ENCODE measurements around the gene XIRP2. TPM values are rescaled to one million over a fixed set of nuclear protein-coding genes. Genes with fewer than 3 reads are reported as not detected.

The XIRP2 gene
- total and polyA plus RNA-seq, 4 donors: under 0.01 to 0.14 (median 0.01) TPM; not detected in 1

DNA sequence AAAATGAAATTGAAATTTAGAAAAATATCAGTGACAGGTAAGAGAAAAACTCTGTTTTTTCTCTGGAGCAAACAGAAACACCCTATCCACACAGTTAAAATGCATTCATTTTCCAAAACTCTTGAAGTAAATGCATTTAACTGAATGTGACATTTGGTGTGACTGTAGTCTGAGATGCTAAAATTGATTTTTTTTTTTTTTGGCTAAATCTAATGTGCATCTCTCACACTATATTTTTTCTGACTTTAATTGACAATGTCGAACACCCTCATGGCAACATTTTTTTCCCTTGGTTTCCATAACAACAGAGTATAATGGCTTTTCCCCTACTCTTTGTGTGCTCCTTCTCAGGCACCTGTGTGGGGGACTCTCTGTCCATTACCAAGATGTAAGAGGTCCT is 366.4 kb downstream of the XIRP2 start:
- Histone ChIP-seq H3K9me3 (ENCODE audit: control insufficient read depth in 4 of 4, low read length in 3 of 4) (no peaks in the 10 kb centered on the region), H3K27ac (ENCODE audit: low read depth in 1 of 2, low read length in 2 of 2) (no peak overlapping the region), H3K27me3 (ENCODE audit: control insufficient read depth in 4 of 4, insufficient read depth in 4 of 4, low read length in 3 of 4) (no peaks in the 10 kb centered on the region), H3K9ac (ENCODE audit: low read depth in 1 of 2, low read length in 2 of 2) (no peak overlapping the region), H3K36me3 (ENCODE audit: control insufficient read depth in 4 of 4, insufficient read depth in 3 of 4, low read depth in 1 of 4, low read length in 3 of 4) (no peaks in the 10 kb centered on the region), H3K4me1 (ENCODE audit: control insufficient read depth in 4 of 4, insufficient read depth in 4 of 4, low read length in 3 of 4) (no peaks in the 10 kb centered on the region), H3K4me3 (ENCODE audit: low read depth in 1 of 3, low read length in 3 of 3) (no peak overlapping the region)
- WGBS: 68% methylated on average over 1 of the region's 1 CpG
- TF ChIP-seq, protein P1, sequence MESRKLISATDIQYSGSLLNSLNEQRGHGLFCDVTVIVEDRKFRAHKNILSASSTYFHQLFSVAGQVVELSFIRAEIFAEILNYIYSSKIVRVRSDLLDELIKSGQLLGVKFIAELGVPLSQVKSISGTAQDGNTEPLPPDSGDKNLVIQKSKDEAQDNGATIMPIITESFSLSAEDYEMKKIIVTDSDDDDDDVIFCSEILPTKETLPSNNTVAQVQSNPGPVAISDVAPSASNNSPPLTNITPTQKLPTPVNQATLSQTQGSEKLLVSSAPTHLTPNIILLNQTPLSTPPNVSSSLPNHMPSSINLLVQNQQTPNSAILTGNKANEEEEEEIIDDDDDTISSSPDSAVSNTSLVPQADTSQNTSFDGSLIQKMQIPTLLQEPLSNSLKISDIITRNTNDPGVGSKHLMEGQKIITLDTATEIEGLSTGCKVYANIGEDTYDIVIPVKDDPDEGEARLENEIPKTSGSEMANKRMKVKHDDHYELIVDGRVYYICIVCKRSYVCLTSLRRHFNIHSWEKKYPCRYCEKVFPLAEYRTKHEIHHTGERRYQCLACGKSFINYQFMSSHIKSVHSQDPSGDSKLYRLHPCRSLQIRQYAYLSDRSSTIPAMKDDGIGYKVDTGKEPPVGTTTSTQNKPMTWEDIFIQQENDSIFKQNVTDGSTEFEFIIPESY (IDR thresholded peaks at IDR 0.05): no peak
- TF ChIP-seq GABPA (IDR thresholded peaks at IDR 0.05 in 1 of 2, conservative IDR thresholded peaks at IDR 0.05 in 1 of 2): no peak
- TF ChIP-seq, protein P2, sequence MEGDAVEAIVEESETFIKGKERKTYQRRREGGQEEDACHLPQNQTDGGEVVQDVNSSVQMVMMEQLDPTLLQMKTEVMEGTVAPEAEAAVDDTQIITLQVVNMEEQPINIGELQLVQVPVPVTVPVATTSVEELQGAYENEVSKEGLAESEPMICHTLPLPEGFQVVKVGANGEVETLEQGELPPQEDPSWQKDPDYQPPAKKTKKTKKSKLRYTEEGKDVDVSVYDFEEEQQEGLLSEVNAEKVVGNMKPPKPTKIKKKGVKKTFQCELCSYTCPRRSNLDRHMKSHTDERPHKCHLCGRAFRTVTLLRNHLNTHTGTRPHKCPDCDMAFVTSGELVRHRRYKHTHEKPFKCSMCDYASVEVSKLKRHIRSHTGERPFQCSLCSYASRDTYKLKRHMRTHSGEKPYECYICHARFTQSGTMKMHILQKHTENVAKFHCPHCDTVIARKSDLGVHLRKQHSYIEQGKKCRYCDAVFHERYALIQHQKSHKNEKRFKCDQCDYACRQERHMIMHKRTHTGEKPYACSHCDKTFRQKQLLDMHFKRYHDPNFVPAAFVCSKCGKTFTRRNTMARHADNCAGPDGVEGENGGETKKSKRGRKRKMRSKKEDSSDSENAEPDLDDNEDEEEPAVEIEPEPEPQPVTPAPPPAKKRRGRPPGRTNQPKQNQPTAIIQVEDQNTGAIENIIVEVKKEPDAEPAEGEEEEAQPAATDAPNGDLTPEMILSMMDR (IDR thresholded peaks at IDR 0.05; ENCODE audit: low read depth, low read length, missing input control): no peak
- TF ChIP-seq RAD21 (IDR thresholded peaks at IDR 0.05): no peak
- no peak for TF ChIP-seq RXRA (IDR thresholded peaks at IDR 0.05)
- TF ChIP-seq NR2F2 (IDR thresholded peaks at IDR 0.05): no peak
- TF ChIP-seq, protein P3, sequence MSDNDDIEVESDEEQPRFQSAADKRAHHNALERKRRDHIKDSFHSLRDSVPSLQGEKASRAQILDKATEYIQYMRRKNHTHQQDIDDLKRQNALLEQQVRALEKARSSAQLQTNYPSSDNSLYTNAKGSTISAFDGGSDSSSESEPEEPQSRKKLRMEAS (IDR thresholded peaks at IDR 0.05): no peak
- no peak for TF ChIP-seq EGR1 (IDR thresholded peaks at IDR 0.05; ENCODE audit: low read depth in 2 of 2)
- TF ChIP-seq, protein P4, sequence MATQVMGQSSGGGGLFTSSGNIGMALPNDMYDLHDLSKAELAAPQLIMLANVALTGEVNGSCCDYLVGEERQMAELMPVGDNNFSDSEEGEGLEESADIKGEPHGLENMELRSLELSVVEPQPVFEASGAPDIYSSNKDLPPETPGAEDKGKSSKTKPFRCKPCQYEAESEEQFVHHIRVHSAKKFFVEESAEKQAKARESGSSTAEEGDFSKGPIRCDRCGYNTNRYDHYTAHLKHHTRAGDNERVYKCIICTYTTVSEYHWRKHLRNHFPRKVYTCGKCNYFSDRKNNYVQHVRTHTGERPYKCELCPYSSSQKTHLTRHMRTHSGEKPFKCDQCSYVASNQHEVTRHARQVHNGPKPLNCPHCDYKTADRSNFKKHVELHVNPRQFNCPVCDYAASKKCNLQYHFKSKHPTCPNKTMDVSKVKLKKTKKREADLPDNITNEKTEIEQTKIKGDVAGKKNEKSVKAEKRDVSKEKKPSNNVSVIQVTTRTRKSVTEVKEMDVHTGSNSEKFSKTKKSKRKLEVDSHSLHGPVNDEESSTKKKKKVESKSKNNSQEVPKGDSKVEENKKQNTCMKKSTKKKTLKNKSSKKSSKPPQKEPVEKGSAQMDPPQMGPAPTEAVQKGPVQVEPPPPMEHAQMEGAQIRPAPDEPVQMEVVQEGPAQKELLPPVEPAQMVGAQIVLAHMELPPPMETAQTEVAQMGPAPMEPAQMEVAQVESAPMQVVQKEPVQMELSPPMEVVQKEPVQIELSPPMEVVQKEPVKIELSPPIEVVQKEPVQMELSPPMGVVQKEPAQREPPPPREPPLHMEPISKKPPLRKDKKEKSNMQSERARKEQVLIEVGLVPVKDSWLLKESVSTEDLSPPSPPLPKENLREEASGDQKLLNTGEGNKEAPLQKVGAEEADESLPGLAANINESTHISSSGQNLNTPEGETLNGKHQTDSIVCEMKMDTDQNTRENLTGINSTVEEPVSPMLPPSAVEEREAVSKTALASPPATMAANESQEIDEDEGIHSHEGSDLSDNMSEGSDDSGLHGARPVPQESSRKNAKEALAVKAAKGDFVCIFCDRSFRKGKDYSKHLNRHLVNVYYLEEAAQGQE (IDR thresholded peaks at IDR 0.05): no peak
- TF ChIP-seq, protein P5, sequence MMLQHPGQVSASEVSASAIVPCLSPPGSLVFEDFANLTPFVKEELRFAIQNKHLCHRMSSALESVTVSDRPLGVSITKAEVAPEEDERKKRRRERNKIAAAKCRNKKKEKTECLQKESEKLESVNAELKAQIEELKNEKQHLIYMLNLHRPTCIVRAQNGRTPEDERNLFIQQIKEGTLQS (IDR thresholded peaks at IDR 0.05): no peak
- no peak for TF ChIP-seq FOXA2 (IDR thresholded peaks at IDR 0.05)
- TF ChIP-seq HNF4G (IDR thresholded peaks at IDR 0.05): no peak
- TF ChIP-seq HNF4A (conservative IDR thresholded peaks at IDR 0.05): no peak
- DNase-seq (ENCODE audit: low spot score): no peak

DNA sequence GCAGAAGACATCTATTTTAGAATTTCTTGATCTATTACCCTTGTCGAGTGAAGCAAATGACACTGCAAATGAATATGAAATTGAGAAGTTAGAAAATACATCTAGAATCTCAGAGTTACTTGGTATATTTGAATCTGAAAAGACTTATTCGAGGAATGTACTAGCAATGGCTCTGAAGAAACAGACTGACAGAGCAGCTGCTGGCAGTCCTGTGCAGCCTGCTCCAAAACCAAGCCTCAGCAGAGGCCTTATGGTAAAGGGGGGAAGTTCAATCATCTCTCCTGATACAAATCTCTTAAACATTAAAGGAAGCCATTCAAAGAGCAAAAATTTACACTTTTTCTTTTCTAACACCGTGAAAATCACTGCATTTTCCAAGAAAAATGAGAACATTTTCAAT is 370.4 kb downstream of the XIRP2 start:
- Histone ChIP-seq H3K27me3 (ENCODE audit: control insufficient read depth in 4 of 4, insufficient read depth in 4 of 4, low read length in 3 of 4) (no peaks in the 10 kb centered on the region), H3K27ac (ENCODE audit: low read depth in 1 of 2, low read length in 2 of 2) (no peak overlapping the region), H3K9me3 (ENCODE audit: control insufficient read depth in 4 of 4, low read length in 3 of 4) (no peaks in the 10 kb centered on the region), H3K36me3 (ENCODE audit: control insufficient read depth in 4 of 4, insufficient read depth in 3 of 4, low read depth in 1 of 4, low read length in 3 of 4) (no peaks in the 10 kb centered on the region), H3K4me3 (ENCODE audit: low read depth in 1 of 3, low read length in 3 of 3) (no peak overlapping the region), H3K4me1 (ENCODE audit: control insufficient read depth in 4 of 4, insufficient read depth in 4 of 4, low read length in 3 of 4) (no peaks in the 10 kb centered on the region), H3K9ac (ENCODE audit: low read depth in 1 of 2, low read length in 2 of 2) (no peak overlapping the region)
- no peak for DNase-seq (ENCODE audit: low spot score)
- 62% methylated on average over 3 of the region's 3 CpGs for WGBS
- TF ChIP-seq, protein P2 (IDR thresholded peaks at IDR 0.05; ENCODE audit: low read depth, low read length, missing input control): no peak
- TF ChIP-seq YY1 (IDR thresholded peaks at IDR 0.05): no peak
- TF ChIP-seq SP1 (IDR thresholded peaks at IDR 0.05): no peak
- no peak for TF ChIP-seq FOXA2 (IDR thresholded peaks at IDR 0.05)
- TF ChIP-seq, protein P1 (IDR thresholded peaks at IDR 0.05): no peak
- TF ChIP-seq NR2F2 (IDR thresholded peaks at IDR 0.05): no peak
- TF ChIP-seq FOXA1 (IDR thresholded peaks at IDR 0.05): no peak
- TF ChIP-seq GABPA (IDR thresholded peaks at IDR 0.05 in 1 of 2, conservative IDR thresholded peaks at IDR 0.05 in 1 of 2): no peak
- TF ChIP-seq TAF1 (conservative IDR thresholded peaks at IDR 0.05): no peak

Data from liver (tissue), 9 donors.